ENCODE measurements around the gene SEC24A. TPM values are rescaled to one million over a fixed set of nuclear protein-coding genes. Genes with fewer than 3 reads are reported as not detected.
"Not testable (repeated sequence)": the region's sequence is repeated elsewhere in the genome, so short reads cannot be mapped to it uniquely, and the experiment has no call there.

Gene SEC24A
- total RNA-seq, 1 donor from 2014 or later: 26.5 TPM

DNA sequence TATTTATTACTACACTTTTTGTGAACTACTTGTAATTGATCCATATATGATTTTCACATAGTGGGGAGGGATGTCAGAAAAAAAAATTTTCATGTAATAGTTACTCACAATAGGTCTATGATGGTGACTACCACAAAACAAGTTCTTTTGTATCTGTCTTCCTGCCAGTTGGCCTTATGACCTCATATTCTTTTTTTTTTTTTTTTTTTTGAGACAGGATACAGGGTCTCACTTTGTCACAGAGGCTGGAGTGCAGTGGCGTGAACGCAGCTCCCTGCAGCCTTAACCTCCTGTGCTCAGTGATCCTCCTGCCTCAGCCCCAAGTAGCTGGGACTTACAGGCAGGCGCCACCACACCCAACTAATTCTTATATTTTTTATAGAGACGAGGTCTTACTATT is 10.9 kb downstream of the SEC24A start:
- Mint-ChIP-seq H3K27ac (no peak overlapping the region), H3K4me1 (ENCODE audit: low read depth) (peaks cover 22% of the 10 kb centered on the region), H3K4me3 (no peak overlapping the region), H3K27me3 (ENCODE audit: insufficient read depth) (no peaks in the 10 kb centered on the region), H3K36me3 (ENCODE audit: low read depth) (peaks cover 22% of the 10 kb centered on the region), H3K9me3 (no peaks in the 10 kb centered on the region)
- DNase-seq (ENCODE audit: low spot score): no peak
- intact Hi-C loops (cut with micrococcal nuclease): no loop called here

DNA sequence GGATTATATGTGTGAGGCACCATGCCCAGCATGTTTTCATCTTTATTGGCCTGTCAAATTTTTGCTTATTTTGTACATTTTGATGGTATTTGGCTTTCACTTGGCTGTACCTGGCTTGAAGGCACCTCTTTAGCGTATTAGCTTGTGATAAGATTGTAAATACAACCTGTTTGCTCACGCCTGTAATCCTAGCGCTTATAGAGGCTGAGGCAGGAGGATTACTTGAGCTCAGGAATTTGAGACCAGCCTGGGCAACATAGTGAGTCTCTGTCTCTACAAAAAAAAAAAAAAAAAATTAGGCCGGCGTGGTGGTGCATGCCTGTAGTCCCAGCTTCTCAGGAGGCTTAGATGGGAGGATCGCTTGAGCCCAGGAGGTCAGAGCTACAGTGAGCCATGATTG is 11.3 kb downstream of the SEC24A start:
- Mint-ChIP-seq H3K27me3 (ENCODE audit: insufficient read depth) (no peaks in the 10 kb centered on the region), H3K4me3 (no peak overlapping the region), H3K27ac (no peak overlapping the region), H3K36me3 (ENCODE audit: low read depth) (peaks cover 22% of the 10 kb centered on the region), H3K9me3 (no peaks in the 10 kb centered on the region), H3K4me1 (ENCODE audit: low read depth) (peaks cover 22% of the 10 kb centered on the region)
- intact Hi-C loops (cut with micrococcal nuclease): no loop called here
- no peak for DNase-seq (ENCODE audit: low spot score)

DNA sequence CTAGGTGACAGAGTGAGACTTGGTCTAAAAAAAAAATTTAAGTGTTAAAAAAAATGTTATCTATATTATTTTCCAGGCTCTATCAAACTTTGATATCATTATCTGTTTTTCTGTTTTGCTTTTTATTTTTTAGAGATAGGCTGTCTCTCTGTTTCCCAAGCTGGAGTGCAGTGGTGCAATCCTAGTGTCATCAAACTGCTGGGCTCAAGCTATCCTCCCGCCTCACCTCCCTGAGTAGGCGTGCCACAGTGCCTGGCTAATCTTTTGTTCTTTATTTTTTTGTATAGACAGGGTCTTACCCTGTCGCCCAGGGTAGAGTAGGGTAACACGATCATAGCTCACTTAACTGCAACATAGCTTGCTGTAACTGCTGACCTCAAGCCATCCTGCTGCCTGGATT is 14.4 kb downstream of the SEC24A start:
- Mint-ChIP-seq H3K27ac (no peak overlapping the region), H3K36me3 (ENCODE audit: low read depth) (peaks cover 24% of the 10 kb centered on the region), H3K4me1 (ENCODE audit: low read depth) (peaks cover 18% of the 10 kb centered on the region), H3K4me3 (no peak overlapping the region), H3K9me3 (no peaks in the 10 kb centered on the region), H3K27me3 (ENCODE audit: insufficient read depth) (no peaks in the 10 kb centered on the region)
- DNase-seq (ENCODE audit: low spot score): no peak
- intact Hi-C loops (cut with micrococcal nuclease): no loop called here

DNA sequence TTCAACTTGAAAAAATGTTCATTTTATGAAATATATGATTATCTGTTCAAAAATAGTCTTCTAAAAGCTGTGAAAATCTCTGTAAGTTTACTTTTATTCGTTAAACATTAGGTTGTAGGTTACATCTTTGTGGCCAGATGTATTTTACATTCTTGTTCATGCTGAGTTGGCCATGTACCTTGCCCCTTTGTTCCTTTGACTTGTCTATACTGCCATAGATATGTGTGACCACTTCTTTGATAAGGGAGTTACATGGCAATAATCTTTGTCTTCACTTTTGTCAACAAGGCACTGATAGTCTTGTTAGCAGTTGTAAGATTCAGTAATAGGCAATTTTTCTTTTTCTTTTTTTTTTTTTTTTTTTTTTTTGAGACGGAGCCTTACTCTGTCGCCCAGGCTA is 15.9 kb downstream of the SEC24A start:
- H3K4me1 Mint-ChIP-seq (ENCODE audit: low read depth): peaks cover 12% of the 10 kb centered on the region
- DNase-seq (ENCODE audit: low spot score): no peak
- H3K4me3 Mint-ChIP-seq: no peak overlapping the region
- peaks cover 21% of the 10 kb centered on the region for H3K36me3 Mint-ChIP-seq (ENCODE audit: low read depth)
- intact Hi-C loops (cut with micrococcal nuclease): no loop called here
- no peak overlapping the region for H3K27ac Mint-ChIP-seq
- no peaks in the 10 kb centered on the region for H3K9me3 Mint-ChIP-seq
- no peaks in the 10 kb centered on the region for H3K27me3 Mint-ChIP-seq (ENCODE audit: insufficient read depth)

DNA sequence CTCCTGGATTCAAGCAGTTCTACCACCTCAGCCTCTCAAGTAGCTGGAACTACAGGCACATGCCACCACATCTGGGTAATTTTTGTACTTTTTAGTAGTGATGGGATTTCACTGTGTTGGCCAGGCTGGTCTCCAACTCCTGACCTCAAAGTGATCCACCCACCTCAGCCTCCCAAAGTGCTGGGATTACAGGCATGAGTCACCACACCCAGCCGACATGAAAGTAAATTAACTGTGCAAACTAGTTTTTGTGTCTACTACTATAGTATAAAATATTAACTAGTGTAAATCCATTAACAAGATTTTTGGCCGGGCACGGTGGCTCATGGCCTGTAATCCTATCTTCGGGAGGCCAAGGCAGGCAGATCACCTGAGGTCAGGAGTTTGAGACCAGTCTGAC is 25.0 kb downstream of the SEC24A start:
- intact Hi-C loops (cut with micrococcal nuclease); H3K27me3 Mint-ChIP-seq (ENCODE audit: insufficient read depth); H3K9me3 Mint-ChIP-seq; H3K4me1 Mint-ChIP-seq (ENCODE audit: low read depth); H3K4me3 Mint-ChIP-seq; DNase-seq (ENCODE audit: low spot score); H3K27ac Mint-ChIP-seq; H3K36me3 Mint-ChIP-seq (ENCODE audit: low read depth): not testable (repeated sequence)

DNA sequence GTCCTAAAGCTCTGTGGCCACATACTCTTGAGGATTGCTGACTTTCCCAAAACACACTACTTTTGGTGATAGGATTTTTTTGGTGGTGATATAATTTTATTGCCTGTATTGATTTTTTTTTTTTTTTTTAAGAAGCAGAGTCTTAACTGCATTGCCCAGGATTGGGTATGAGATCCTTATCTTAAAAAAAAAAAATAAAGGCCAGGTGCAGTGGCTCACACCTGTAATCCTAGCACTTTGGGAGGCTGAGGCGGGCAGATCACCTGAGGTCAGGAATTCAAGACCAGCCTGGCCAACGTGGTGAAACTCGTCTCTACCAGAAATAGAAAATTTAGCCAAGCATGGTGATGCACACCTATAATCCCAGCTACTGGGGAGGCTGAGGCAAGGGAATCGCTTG is 28.8 kb downstream of the SEC24A start:
- H3K4me3 Mint-ChIP-seq; DNase-seq (ENCODE audit: low spot score); H3K27me3 Mint-ChIP-seq (ENCODE audit: insufficient read depth); H3K4me1 Mint-ChIP-seq (ENCODE audit: low read depth); intact Hi-C loops (cut with micrococcal nuclease); H3K9me3 Mint-ChIP-seq; H3K27ac Mint-ChIP-seq: not testable (repeated sequence)
- H3K36me3 Mint-ChIP-seq (ENCODE audit: low read depth): peaks cover 14% of the 10 kb centered on the region

DNA sequence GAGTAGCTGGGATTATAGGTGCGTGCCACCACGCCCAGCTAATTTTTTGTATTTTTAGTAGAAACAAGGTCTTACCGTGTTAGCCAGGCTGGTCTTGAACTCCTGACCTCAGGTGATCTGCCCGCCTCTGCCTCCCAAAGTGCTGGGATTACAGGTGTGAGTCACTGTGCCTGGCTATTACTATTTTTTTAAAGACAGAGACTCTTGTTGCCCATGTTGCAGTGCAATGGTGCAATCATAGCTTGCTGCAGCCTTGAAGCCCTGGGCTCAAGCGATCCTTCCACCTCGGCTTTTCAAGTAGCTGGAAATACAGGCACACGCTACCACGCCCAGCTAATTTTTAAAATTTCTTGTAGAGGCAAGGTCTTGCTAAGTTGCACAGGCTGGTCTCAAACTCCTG is 41.6 kb downstream of the SEC24A start:
- H3K27ac Mint-ChIP-seq; H3K4me1 Mint-ChIP-seq (ENCODE audit: low read depth); H3K27me3 Mint-ChIP-seq (ENCODE audit: insufficient read depth); DNase-seq (ENCODE audit: low spot score); H3K9me3 Mint-ChIP-seq; H3K4me3 Mint-ChIP-seq; intact Hi-C loops (cut with micrococcal nuclease): not testable (repeated sequence)
- peaks cover 45% of the 10 kb centered on the region for H3K36me3 Mint-ChIP-seq (ENCODE audit: low read depth)

DNA sequence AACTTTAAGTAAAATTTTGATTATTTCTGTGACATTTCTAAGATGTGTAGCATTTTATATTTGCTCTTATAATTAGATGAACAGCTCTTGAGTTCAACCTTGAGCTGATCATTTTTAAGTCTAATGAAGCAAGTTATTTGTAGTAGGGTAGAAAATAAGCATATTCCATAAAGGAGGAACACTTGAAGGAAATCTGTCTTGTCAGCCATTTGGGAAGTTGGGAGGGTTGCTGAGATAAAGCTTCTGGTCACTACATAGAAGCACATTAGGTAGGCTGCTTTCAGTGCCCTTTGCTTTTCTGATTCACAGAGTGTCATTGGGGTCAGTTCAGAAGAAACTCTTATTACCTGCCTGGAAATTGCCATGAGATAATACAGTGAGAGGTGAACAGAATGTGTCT is 44.1 kb downstream of the SEC24A start:
- intact Hi-C loops (cut with micrococcal nuclease): no loop called here
- Mint-ChIP-seq H3K4me1 (ENCODE audit: low read depth) (no peaks in the 10 kb centered on the region), H3K27me3 (ENCODE audit: insufficient read depth) (no peaks in the 10 kb centered on the region), H3K4me3 (no peak overlapping the region), H3K9me3 (no peaks in the 10 kb centered on the region), H3K27ac (no peak overlapping the region), H3K36me3 (ENCODE audit: low read depth) (peaks cover 43% of the 10 kb centered on the region)
- DNase-seq (ENCODE audit: low spot score): no peak

DNA sequence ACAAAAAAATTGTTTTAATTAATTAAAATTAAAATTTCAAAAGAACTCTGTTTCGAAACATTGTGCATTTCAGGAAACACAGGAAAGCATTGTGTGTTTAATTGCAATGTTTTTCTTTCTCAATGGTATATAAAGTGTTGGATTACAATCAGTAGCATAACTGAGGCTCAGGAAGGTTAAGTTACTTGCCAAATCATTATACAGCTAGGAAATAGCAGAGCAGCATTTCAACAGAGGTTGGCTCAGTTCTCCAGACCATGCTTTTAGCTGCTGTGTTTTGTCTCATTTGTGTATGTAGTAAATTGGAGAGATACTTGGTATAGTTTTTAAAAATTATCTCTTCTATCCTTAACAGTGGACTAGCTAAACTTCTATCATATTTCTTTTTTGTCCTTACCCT is 59.7 kb downstream of the SEC24A start:
- intact Hi-C loops (cut with micrococcal nuclease): no loop called here
- no peak overlapping the region for H3K4me3 Mint-ChIP-seq
- no peak overlapping the region for H3K27ac Mint-ChIP-seq
- no peaks in the 10 kb centered on the region for H3K27me3 Mint-ChIP-seq (ENCODE audit: insufficient read depth)
- H3K9me3 Mint-ChIP-seq: no peaks in the 10 kb centered on the region
- peaks cover 19% of the 10 kb centered on the region for H3K36me3 Mint-ChIP-seq (ENCODE audit: low read depth)
- H3K4me1 Mint-ChIP-seq (ENCODE audit: low read depth): no peaks in the 10 kb centered on the region
- DNase-seq (ENCODE audit: low spot score): no peak

DNA sequence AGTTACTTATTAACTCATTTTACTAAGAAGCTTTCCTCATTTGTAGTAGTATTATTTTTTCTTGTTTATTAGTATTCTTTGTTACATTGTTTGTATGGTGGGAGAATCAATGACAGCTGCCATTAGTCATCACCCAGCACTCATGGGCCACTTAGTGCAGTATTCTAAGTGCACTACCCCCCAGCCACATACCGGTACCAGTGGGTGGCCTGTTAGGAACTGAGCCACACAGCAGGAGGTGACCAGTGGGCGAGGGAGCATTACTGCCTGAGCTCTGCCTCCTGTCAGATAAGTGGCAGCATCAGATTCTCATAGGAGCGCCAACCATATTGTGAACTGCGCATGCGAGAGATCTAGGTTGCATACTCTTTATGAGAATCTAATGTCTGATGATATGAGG is 65.5 kb downstream of the SEC24A start:
- no peak for DNase-seq (ENCODE audit: low spot score)
- no peak overlapping the region for H3K27ac Mint-ChIP-seq
- no peak overlapping the region for H3K4me3 Mint-ChIP-seq
- H3K27me3 Mint-ChIP-seq (ENCODE audit: insufficient read depth): no peaks in the 10 kb centered on the region
- peaks cover 31% of the 10 kb centered on the region for H3K36me3 Mint-ChIP-seq (ENCODE audit: low read depth)
- intact Hi-C loops (cut with micrococcal nuclease): no loop called here
- no peaks in the 10 kb centered on the region for H3K9me3 Mint-ChIP-seq
- H3K4me1 Mint-ChIP-seq (ENCODE audit: low read depth): no peaks in the 10 kb centered on the region

DNA sequence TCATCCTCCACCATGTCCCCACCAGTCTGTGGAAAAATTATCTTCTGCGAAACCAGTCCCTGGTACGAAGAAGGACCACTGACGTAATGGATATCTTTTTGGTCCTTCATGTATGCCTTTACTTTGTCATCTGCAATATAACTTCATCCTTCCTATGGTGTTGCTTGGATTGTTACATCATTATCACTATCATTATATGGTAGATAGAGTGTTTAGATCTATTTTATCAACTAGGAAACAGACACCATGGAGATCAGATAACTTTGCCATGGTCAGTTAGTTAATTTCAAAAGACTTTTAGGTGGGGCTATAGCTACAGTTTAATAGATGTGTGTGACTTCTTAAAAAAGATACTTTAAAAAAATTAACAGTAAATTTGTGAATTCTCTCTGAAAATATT is 66.0 kb downstream of the SEC24A start:
- Mint-ChIP-seq H3K36me3 (ENCODE audit: low read depth) (peaks cover 31% of the 10 kb centered on the region), H3K4me3 (no peak overlapping the region), H3K27me3 (ENCODE audit: insufficient read depth) (no peaks in the 10 kb centered on the region), H3K4me1 (ENCODE audit: low read depth) (no peaks in the 10 kb centered on the region), H3K27ac (no peak overlapping the region), H3K9me3 (no peaks in the 10 kb centered on the region)
- intact Hi-C loops (cut with micrococcal nuclease): no loop called here
- DNase-seq (ENCODE audit: low spot score): no peak

DNA sequence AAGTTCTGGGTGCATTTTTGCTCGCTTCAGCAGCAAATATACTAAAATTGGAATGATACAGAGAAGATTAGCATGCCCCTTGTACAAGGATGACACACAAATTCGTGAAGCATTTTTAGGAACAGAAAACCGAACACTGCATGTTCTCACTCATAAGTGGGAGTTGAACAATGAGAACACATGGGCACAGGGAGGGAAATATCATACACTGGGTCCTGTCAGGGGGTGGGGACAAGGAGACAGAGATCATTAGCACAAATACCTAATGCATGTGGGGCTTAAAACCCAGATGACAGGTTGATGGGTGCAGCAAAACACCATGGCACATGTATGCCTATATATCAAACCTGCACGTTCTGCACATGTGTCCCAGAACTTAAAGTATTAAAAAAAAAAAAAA is 66.9 kb downstream of the SEC24A start:
- H3K4me3 Mint-ChIP-seq; H3K9me3 Mint-ChIP-seq; H3K27ac Mint-ChIP-seq; intact Hi-C loops (cut with micrococcal nuclease); H3K27me3 Mint-ChIP-seq (ENCODE audit: insufficient read depth); DNase-seq (ENCODE audit: low spot score); H3K4me1 Mint-ChIP-seq (ENCODE audit: low read depth): not testable (repeated sequence)
- H3K36me3 Mint-ChIP-seq (ENCODE audit: low read depth): peaks cover 32% of the 10 kb centered on the region

DNA sequence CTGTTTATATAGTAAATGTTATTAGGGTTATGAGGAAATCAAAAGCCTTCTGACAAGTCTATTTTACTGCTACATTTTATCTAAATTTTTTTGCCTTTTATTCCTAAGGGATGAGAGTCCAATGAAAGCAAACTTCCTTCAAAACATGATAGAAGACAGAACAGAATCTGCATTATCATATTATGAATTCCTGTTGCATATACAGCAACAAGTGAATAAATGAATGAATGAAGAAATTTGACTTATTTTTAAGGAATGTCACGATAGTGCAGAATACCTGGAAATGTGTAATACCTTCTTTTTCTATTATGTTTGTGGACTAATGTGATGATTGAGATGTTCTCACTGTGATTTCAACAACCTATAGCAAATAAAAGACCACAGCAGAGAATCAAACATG is 76.3 kb downstream of the SEC24A start:
- Mint-ChIP-seq H3K27me3 (ENCODE audit: insufficient read depth) (no peaks in the 10 kb centered on the region), H3K4me3 (no peak overlapping the region), H3K4me1 (ENCODE audit: low read depth) (no peaks in the 10 kb centered on the region), H3K27ac (no peak overlapping the region), H3K36me3 (ENCODE audit: low read depth) (peaks cover 24% of the 10 kb centered on the region), H3K9me3 (no peaks in the 10 kb centered on the region)
- DNase-seq (ENCODE audit: low spot score): no peak
- intact Hi-C loops (cut with micrococcal nuclease): no loop called here

DNA sequence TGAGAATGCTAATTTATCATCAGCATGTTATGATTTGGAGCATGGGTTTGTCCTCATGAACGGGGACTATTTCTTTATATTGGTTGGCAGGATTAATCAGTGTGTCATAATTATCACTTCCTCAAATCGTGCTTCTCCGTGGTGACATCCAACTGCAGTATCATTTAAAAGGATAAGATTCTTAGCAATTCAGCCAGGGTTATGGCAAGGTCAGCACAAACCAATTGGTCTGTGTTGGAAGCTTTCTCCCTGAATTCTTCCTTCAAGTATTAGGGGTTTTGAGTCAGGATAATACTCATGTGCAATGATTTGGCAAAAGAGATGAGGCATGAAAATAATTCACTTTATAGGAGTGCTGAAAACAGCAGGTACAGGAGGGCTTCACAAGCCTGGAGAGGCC is 84.2 kb downstream of the SEC24A start:
- Mint-ChIP-seq H3K4me1 (ENCODE audit: low read depth) (no peaks in the 10 kb centered on the region), H3K36me3 (ENCODE audit: low read depth) (no peaks in the 10 kb centered on the region), H3K9me3 (no peaks in the 10 kb centered on the region), H3K27ac (no peak overlapping the region), H3K4me3 (no peak overlapping the region), H3K27me3 (ENCODE audit: insufficient read depth) (no peaks in the 10 kb centered on the region)
- intact Hi-C loops (cut with micrococcal nuclease): no loop called here
- no peak for DNase-seq (ENCODE audit: low spot score)
